Hepatic stellate cell (primary cell): ENCODE data around the gene NCEH1.

Experiments used
- DNase-seq: peaks from one replicate; pipeline ENCODE4 v3.0.0; 2011; ENCODE audit warnings: low spot score

NCEH1 gene

GRCh38 chr3:172582712-172583111, 128.2 kb downstream of the NCEH1 start:
- DNase-seq: no peak

- no peak for DNase-seq
Measured at GRCh38 chr3:172581757-172582166, 129.1 kb downstream of the NCEH1 start.

- no peak for DNase-seq
Measured at GRCh38 chr3:172580680-172581401, 130.0 kb downstream of the NCEH1 start.
